LNCaP clone FGC (cell line): ENCODE results near the gene RASSF5.

ENCODE experiments used
- DNase-seq: peaks from one replicate; pipeline ENCODE4 v3.0.0-alpha.2; 2011; ENCODE audit warnings: low read depth
- H3K4me3 ChIP-seq: 2 replicates; pipeline ENCODE4 v1.5.1; 2011; ENCODE audit warnings: mild to moderate bottlenecking, low read depth, low read length, control low read depth
- CTCF ChIP-seq: IDR thresholded peaks from 2 replicates; pipeline ENCODE4 v1.5.1; 2012; ENCODE audit warnings: mild to moderate bottlenecking; ENCODE audit not compliant: control insufficient read depth, insufficient read depth; ENCODE audit errors: extremely low read depth

Gene RASSF5

GRCh38 chr1:206464456-206464964 lies 42.8 kb upstream of the RASSF5 start:
- TF ChIP-seq CTCF, result no peak
- no peak overlapping the region for H3K4me3 ChIP-seq
- no peak for DNase-seq

GRCh38 chr1:206465951-206466350 lies 41.4 kb upstream of the RASSF5 start:
- TF ChIP-seq CTCF, result no peak
- no peak overlapping the region for H3K4me3 ChIP-seq
- DNase-seq, result no peak

- no peak for TF ChIP-seq CTCF
- H3K4me3 ChIP-seq, result no peak overlapping the region
Measured at GRCh38 chr1:206466840-206467649, 40.3 kb upstream of the RASSF5 start.

GRCh38 chr1:206467915-206468314 lies 39.4 kb upstream of the RASSF5 start:
- H3K4me3 ChIP-seq, result no peak overlapping the region
- no peak for DNase-seq
- TF ChIP-seq CTCF, result no peak

More at GRCh38 chr1:206466840-206467649, 40.3 kb upstream of the RASSF5 start:
- DNase-seq, result no peak

GRCh38 chr1:206468571-206468970 lies 38.8 kb upstream of the RASSF5 start:
- no peak overlapping the region for H3K4me3 ChIP-seq
- DNase-seq, result no peak
- no peak for TF ChIP-seq CTCF

GRCh38 chr1:206469411-206469932 lies 37.9 kb upstream of the RASSF5 start:
- H3K4me3 ChIP-seq, result no peak overlapping the region; the same call in 1 of the 2 replicates
- TF ChIP-seq CTCF, result no peak
- no peak for DNase-seq
